ENCODE data around the gene ARL4C.

The ARL4C gene

DNA sequence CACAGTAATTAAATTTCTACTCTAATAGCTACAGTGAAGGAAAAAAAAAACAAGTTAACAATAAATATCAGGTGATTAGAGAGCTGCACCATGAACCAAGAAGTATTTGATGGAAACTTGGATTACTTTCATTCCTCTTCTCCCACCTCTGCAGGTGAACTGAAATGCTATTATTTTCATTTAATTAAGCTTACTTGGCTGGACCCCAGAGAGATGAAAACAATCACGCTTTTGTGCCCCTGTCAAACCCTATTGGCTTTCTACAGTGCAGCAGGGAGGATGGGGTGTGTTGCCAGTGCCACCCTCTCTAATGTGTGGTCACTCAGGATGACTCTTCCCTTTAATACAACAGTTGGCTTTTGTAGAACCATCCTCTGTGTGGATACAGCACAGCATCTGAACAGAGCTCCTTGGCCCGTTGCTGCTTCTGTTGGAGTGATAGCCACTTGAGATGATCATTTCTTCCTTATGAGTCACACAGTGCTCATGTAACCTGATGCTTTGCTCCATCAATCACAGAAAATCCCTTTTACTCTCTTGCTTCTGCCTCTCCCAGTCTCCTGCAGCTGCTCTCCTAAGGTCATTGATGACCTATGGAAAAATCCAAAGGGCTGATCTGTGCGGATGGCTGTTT lies 5.5 kb upstream of the ARL4C start:
- TF ChIP-seq, protein P1, sequence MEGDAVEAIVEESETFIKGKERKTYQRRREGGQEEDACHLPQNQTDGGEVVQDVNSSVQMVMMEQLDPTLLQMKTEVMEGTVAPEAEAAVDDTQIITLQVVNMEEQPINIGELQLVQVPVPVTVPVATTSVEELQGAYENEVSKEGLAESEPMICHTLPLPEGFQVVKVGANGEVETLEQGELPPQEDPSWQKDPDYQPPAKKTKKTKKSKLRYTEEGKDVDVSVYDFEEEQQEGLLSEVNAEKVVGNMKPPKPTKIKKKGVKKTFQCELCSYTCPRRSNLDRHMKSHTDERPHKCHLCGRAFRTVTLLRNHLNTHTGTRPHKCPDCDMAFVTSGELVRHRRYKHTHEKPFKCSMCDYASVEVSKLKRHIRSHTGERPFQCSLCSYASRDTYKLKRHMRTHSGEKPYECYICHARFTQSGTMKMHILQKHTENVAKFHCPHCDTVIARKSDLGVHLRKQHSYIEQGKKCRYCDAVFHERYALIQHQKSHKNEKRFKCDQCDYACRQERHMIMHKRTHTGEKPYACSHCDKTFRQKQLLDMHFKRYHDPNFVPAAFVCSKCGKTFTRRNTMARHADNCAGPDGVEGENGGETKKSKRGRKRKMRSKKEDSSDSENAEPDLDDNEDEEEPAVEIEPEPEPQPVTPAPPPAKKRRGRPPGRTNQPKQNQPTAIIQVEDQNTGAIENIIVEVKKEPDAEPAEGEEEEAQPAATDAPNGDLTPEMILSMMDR (IDR thresholded peaks at IDR 0.05; ENCODE audit: low read depth, low read length) = no peak
- in situ Hi-C loops (cut with HindIII; ENCODE audit: low sequenced_read_pairs) = no loop called here
- peak; percentile 85 for DNase-seq (ENCODE audit: low read depth, low spot score)
- no peak overlapping the region for H3K4me3 ChIP-seq (ENCODE audit: low read depth, low read length)

DNA sequence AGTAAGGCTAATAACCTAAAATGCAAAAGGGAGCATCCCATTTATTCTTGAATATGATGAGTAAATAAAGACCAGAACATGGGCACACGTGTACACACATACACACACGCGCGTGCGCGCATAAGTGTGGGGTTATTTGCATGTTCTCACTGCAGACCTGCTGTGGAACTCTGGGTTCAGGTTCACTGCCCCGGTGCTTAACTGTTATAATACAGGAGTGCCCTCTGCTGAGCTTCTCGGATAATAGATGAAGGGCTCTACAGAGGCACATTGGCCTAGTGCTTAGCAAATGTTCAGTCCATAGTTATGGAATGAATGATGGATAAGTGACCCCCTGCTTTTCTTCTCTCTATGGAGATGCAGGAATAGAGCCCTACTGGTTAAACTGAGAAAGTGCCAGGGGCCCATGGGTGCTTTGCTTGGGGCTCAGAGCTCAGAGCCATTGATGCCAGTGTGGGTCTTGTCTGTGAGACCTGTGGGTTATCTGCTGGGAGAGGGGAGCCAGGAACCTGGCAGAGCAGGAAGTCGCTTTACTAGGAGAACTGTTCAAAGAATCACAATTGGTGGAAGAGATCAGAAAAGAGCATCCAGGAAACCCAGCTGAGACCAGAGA lies 3.6 kb upstream of the ARL4C start:
- TF ChIP-seq, protein P1 (IDR thresholded peaks at IDR 0.05; ENCODE audit: low read depth, low read length) = peak; percentile 44
- in situ Hi-C loops (cut with HindIII; ENCODE audit: low sequenced_read_pairs) = no loop called here
- peak; percentile 72 for DNase-seq (ENCODE audit: low read depth, low spot score)
- no peak overlapping the region for H3K4me3 ChIP-seq (ENCODE audit: low read depth, low read length)

DNA sequence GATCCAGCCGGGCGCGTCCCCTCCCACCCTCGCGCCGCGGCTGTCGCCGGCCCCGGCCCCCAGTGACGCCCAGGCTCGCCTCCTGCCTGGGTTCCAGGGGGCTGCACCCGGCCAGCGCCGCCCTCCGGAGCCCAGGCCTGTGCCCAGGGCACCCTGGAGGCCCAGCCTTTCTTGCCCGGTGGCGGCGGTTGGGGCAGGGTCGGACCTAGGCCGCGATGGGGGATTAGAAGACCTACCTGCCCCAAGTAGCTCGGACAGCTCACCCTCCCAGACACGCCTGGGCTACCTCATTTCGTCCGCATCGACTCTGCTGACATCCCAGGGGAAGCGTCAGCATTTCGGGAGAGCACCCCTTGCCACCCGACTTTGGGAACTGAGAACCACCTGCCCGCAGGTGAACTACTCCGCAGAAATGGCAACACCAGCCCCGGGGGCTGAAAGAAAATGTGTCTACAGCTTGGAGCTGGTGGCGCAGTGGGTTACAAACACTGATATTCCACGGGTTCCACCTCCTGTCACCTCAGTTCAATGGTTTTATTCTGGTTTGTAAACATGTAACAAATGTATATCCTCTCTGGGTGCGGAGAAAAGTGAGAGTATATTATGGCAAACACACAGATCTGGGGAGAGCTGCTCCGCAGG lies 834 bp upstream of the ARL4C start:
- in situ Hi-C loops (cut with HindIII; ENCODE audit: low sequenced_read_pairs) = no loop called here
- H3K4me3 ChIP-seq (ENCODE audit: low read depth, low read length) = peak overlapping the region; percentile 30
- TF ChIP-seq, protein P1 (IDR thresholded peaks at IDR 0.05; ENCODE audit: low read depth, low read length) = no peak
- DNase-seq (ENCODE audit: low read depth, low spot score) = no peak

DNA sequence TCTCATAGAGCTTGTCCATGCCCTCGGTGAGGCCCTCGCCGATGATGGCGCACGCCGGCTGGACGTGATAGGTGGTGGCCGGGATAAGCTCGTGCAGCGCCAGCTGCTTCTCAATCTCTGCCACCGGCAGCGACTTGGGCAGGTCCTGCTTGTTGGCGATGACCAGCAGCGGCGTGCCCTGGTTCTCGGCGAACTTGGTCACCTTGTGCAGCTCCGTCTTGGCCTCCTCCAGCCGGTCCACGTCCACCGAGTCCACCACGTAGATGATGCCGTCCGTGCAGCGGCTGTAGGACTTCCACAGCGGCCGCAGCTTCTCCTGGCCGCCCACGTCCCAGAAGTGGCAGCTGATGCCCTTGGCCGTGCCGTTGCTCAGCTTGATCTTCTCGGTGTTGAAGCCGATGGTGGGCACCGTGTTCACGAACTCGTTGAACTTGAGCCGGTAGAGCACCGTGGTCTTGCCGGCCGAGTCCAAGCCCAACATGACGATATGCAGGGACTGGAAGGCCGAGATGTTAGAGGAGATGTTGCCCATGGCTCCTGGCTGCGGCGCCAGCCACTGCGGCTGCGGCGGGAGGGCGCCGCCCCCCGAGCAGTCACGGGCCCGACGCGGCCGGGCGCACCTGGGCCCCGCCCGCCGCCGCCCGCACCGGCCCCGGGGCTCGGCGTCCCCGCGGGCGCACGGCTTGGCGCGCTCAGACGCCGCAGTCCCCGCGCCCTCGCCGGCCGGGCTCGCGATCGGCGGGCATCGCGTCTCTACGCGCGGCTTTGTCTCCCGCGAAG lies 636 bp downstream of the ARL4C start:
- H3K4me3 ChIP-seq (ENCODE audit: low read depth, low read length) = peak overlapping the region; percentile 81
- TF ChIP-seq, protein P1 (IDR thresholded peaks at IDR 0.05; ENCODE audit: low read depth, low read length) = no peak
- in situ Hi-C loops (cut with HindIII; ENCODE audit: low sequenced_read_pairs) = no loop called here
- DNase-seq (ENCODE audit: low read depth, low spot score) = peak; percentile 66

DNA sequence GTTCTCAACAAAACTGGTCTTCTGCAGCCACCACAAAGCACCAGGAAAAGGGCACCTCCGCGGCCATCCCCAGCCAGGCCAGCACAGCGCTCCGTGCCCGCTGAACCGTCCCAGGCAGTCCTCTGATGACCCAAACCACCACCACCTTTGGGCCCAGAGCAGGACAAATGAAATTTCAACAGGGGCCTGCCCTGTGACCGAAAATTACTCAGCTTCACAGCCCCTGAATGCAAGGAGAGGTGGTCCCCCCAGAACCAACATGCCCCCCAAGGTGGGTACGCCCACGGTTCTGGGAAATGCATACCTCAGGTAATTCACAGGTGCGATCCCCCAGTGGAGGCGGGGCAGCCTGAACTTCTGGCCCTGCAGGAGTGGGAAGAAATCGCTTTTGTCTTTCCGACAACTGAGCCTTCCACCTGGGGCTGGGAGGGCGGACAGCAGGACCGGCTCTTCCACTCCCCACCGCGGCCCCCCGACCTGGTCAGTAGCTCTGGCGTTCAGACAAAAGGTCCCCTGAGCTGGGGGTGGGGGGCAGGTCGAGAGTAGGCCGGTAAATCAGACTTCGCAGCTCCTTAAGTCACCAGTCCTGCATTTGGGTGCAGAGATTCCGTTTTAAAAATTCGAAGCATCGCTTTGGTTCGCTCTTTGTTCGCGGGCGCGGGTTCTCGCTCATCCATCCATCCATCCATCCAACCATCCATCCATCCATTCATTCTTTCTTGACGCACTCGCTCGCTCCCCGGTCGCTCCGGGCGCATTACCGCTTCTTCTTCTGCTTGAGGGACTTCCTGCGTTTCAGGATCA lies 1.4 kb downstream of the ARL4C start:
- TF ChIP-seq, protein P1 (IDR thresholded peaks at IDR 0.05; ENCODE audit: low read depth, low read length) = no peak
- DNase-seq (ENCODE audit: low read depth, low spot score) = no peak
- in situ Hi-C loops (cut with HindIII; ENCODE audit: low sequenced_read_pairs) = no loop called here
- peak overlapping the region; percentile 81 for H3K4me3 ChIP-seq (ENCODE audit: low read depth, low read length)
